ENCODE measurements around the gene OR51I2. TPM values are rescaled to one million over a fixed set of nuclear protein-coding genes. Genes with fewer than 3 reads are reported as not detected.

OR51I2 gene
- total RNA-seq, 2 donors from 2014 or later = not detected

DNA sequence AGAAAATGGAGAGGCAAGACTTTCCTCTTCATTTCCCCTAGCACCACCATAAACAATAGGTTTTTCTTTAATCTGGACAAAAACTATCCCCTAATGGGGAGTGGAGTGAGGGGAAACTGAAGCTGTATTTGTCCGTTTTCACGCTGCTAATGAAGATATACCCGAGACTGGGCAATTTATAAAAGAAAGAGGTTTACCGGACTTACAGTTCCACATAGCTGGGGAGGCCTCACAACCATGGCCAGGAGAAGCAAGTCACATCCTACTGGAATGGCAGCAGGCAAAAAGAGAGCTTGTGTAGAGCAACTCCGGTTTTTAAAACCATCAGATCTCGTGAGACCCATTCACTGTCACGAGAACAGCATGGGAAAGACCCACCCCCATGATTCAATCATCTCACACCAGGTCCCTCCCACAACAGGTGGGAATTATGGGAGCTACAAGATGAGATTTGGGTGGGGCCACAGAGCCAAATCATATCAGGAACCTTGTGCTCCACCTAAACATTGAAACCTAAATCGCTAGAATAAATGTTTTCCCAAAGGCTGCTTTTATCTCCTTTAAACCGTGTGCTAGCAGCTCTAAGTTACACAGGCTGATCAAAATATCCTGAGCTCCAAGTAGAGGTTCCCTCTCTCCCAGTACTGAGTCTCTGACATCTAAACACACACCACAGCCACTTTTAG is 56.4 kb downstream of the OR51I2 start:
- Histone ChIP-seq H3K9ac (ENCODE audit: low read depth in 2 of 2, low read length in 2 of 2) (no peak overlapping the region), H3K27ac (no peak overlapping the region), H3K9me3 (no peaks in the 10 kb centered on the region), H3K4me3 (no peak overlapping the region), H3K36me3 (no peaks in the 10 kb centered on the region), H3K4me1 (no peaks in the 10 kb centered on the region), H3K27me3 (no peaks in the 10 kb centered on the region)
- TF ChIP-seq, protein P1, sequence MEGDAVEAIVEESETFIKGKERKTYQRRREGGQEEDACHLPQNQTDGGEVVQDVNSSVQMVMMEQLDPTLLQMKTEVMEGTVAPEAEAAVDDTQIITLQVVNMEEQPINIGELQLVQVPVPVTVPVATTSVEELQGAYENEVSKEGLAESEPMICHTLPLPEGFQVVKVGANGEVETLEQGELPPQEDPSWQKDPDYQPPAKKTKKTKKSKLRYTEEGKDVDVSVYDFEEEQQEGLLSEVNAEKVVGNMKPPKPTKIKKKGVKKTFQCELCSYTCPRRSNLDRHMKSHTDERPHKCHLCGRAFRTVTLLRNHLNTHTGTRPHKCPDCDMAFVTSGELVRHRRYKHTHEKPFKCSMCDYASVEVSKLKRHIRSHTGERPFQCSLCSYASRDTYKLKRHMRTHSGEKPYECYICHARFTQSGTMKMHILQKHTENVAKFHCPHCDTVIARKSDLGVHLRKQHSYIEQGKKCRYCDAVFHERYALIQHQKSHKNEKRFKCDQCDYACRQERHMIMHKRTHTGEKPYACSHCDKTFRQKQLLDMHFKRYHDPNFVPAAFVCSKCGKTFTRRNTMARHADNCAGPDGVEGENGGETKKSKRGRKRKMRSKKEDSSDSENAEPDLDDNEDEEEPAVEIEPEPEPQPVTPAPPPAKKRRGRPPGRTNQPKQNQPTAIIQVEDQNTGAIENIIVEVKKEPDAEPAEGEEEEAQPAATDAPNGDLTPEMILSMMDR (IDR thresholded peaks at IDR 0.05) = no peak
- intact Hi-C loops (cut with DNase I) = no loop called here
- DNase-seq = no peak

Other genes with a start within 250 kb of the OR51I2 start
- gene OR51V1, start 248.6 kb upstream of the OR51I2 start, total RNA-seq = not detected
- 100 to 1,000 TPM in 1 of 2 donors, 1 to 10 TPM in 1; 3.0 to 113 TPM for gene HBB, start 222.3 kb upstream of the OR51I2 start, total RNA-seq
- not detected for gene HBD, start 214.8 kb upstream of the OR51I2 start, total RNA-seq
- 1 to 10 TPM in 1 of 2 donors, not detected in 1; 5.7 TPM for gene HBG1, start 199.5 kb upstream of the OR51I2 start, total RNA-seq
- 10 to 100 TPM in 1 of 2 donors, not detected in 1; 14.9 TPM for gene HBG2, start 194.5 kb upstream of the OR51I2 start, total RNA-seq
- 1 to 10 TPM in 1 of 2 donors, not detected in 1; 4.0 TPM for gene HBE1, start 179.4 kb upstream of the OR51I2 start, total RNA-seq
- gene OR51B4, start 147.4 kb upstream of the OR51I2 start, total RNA-seq = not detected
- gene OR51B2, start 125.0 kb upstream of the OR51I2 start, total RNA-seq = not detected
- not detected for gene OR51B5, start 105.8 kb upstream of the OR51I2 start, total RNA-seq
- gene OR51B6, start 97.8 kb upstream of the OR51I2 start, total RNA-seq = not detected
- not detected for gene OR51M1, start 65.5 kb upstream of the OR51I2 start, total RNA-seq
- gene OR51Q1, start 27.2 kb upstream of the OR51I2 start, total RNA-seq = not detected
- gene OR51I1, start 7.8 kb upstream of the OR51I2 start, total RNA-seq = not detected
- gene OR52D1, start 39.4 kb downstream of the OR51I2 start, total RNA-seq = not detected
- not detected for gene UBQLN3, start 60.6 kb downstream of the OR51I2 start, total RNA-seq
- gene UBQLNL, start 67.4 kb downstream of the OR51I2 start, total RNA-seq = under 1 TPM in 1 of 2 donors, not detected in 1; 0.22 TPM
- gene OR52H1, start 99.2 kb downstream of the OR51I2 start, total RNA-seq = not detected
- not detected for gene OR52B6, start 131.6 kb downstream of the OR51I2 start, total RNA-seq
- under 1 TPM; 0.35 to 0.82 TPM for gene TRIM6, start 147.3 kb downstream of the OR51I2 start, total RNA-seq
- 1 to 10 TPM; 6.2 to 7.8 TPM for gene TRIM34, start 175.7 kb downstream of the OR51I2 start, total RNA-seq
- 10 to 100 TPM; 21.4 to 23.3 TPM for gene TRIM5, start 235.8 kb downstream of the OR51I2 start, total RNA-seq
- gene TRIM22, start 240.5 kb downstream of the OR51I2 start, total RNA-seq = 10 to 100 TPM; 16.6 to 17.7 TPM